Neural cell (in vitro differentiated cells): ENCODE results near the gene SRC. TPM values are rescaled to one million over a fixed set of nuclear protein-coding genes. Genes with fewer than 3 reads are reported as not detected.

Experiments used
- H2AFZ ChIP-seq: fragments of 200-600, 300-800 bp; sonication (generic), shearing (Covaris generic); 2 replicates; pipeline ENCODE4 v1.6.0; 2014; ENCODE audit warnings: low read depth, mild to moderate bottlenecking, antibody characterized with exemption, low read length, moderate library complexity
- H3F3A ChIP-seq: fragments of 200-600 bp; shearing (Covaris generic); 2 replicates; pipeline ENCODE4 v1.6.1; 2016; ENCODE audit warnings: mild to moderate bottlenecking, moderate library complexity, mixed read lengths, antibody characterized with exemption, low read length; ENCODE audit not compliant: insufficient read depth, poor library complexity, severe bottlenecking
- H3K27ac ChIP-seq: fragments of 200-600, 300-800 bp; sonication (generic), shearing (Covaris generic); 2 replicates; pipeline ENCODE4 v1.5.1; 2014; ENCODE audit warnings: mild to moderate bottlenecking, low read length, moderate library complexity
- H3K27me3 ChIP-seq: fragments of 300-800, 200-600 bp; sonication (generic), shearing (Covaris generic); 2 replicates; pipeline ENCODE4 v1.6.0; 2014; ENCODE audit warnings: mild to moderate bottlenecking, low read depth, low read length, moderate library complexity; ENCODE audit not compliant: insufficient read depth
- H3K36me3 ChIP-seq: fragments of 300-800, 200-600 bp; sonication (generic), shearing (Covaris generic); 2 replicates; pipeline ENCODE4 v1.5.1; 2014; ENCODE audit warnings: mild to moderate bottlenecking, antibody characterized with exemption, low read length, moderate library complexity; ENCODE audit not compliant: insufficient read depth
- H3K4me2 ChIP-seq: fragments of 300-800, 200-600 bp; sonication (generic), shearing (Covaris generic); 2 replicates; pipeline ENCODE4 v1.6.0; 2014; ENCODE audit warnings: mild to moderate bottlenecking, low read length
- H3K4me3 ChIP-seq: fragments of 300-800, 200-600 bp; sonication (generic), shearing (Covaris generic); 2 replicates; pipeline ENCODE4 v1.5.1; 2014; ENCODE audit warnings: mild to moderate bottlenecking, low read length, moderate library complexity
- H3K79me2 ChIP-seq: fragments of 200-600 bp; shearing (Covaris generic); replicated peaks from 2 replicates; pipeline ENCODE4 v1.6.0; 2014; ENCODE audit warnings: mild to moderate bottlenecking, low read length, moderate library complexity; ENCODE audit not compliant: insufficient read depth
- H3K9ac ChIP-seq: fragments of 300-800, 200-600 bp; sonication (generic), shearing (Covaris generic); 2 replicates; pipeline ENCODE4 v1.6.1; 2016; ENCODE audit warnings: mild to moderate bottlenecking, low read length, mixed read lengths
- H3K9me2 ChIP-seq: fragments of 200-600 bp; shearing (Covaris generic); 2 replicates; pipeline ENCODE4 v1.6.1; 2016; ENCODE audit warnings: mild to moderate bottlenecking, low read length, mixed read lengths; ENCODE audit not compliant: insufficient read depth
- H3K9me3 ChIP-seq: fragments of 200-600, 300-800 bp; sonication (generic), shearing (Covaris generic); 2 replicates; pipeline ENCODE4 v1.6.1; 2016; ENCODE audit warnings: mild to moderate bottlenecking, mixed run types, low read length, moderate library complexity, mixed read lengths
- H4K20me1 ChIP-seq: fragments of 200-600 bp; shearing (Covaris generic); 2 replicates; pipeline ENCODE4 v1.6.1; 2016; ENCODE audit warnings: mild to moderate bottlenecking, mixed run types; ENCODE audit not compliant: insufficient read depth
- EP300 ChIP-seq: fragments of 450-650 bp; conservative IDR thresholded peaks from 2 replicates; pipeline ENCODE4 v1.6.1; 2014; ENCODE audit warnings: antibody characterized with exemption, mild to moderate bottlenecking, moderate library complexity; ENCODE audit not compliant: poor library complexity, severe bottlenecking
- EZH2 ChIP-seq: fragments of 200-600, 300-800 bp; shearing (Covaris generic), sonication (generic); IDR thresholded peaks from 2 replicates; pipeline ENCODE4 v1.6.1; 2014; ENCODE audit warnings: antibody characterized with exemption, low read length, borderline replicate concordance, mild to moderate bottlenecking; ENCODE audit not compliant: insufficient read depth, poor library complexity, severe bottlenecking
- MXI1 ChIP-seq: fragments of 450-650 bp; conservative IDR thresholded peaks from 2 replicates; pipeline ENCODE4 v1.6.1; 2014; ENCODE audit warnings: antibody characterized with exemption, mild to moderate bottlenecking; ENCODE audit not compliant: poor library complexity, severe bottlenecking
- POLR2AphosphoS5 ChIP-seq: IDR thresholded peaks from 2 replicates; pipeline ENCODE4 v1.6.1; 2012
- RAD21 ChIP-seq: fragments of 450-650 bp; conservative IDR thresholded peaks from 2 replicates; pipeline ENCODE4 v1.6.1; 2014; ENCODE audit warnings: antibody characterized with exemption, mild to moderate bottlenecking, moderate library complexity
- SMC3 ChIP-seq: fragments of 450-650 bp; conservative IDR thresholded peaks from 2 replicates; pipeline ENCODE4 v1.6.1; 2014; ENCODE audit warnings: antibody characterized with exemption, mild to moderate bottlenecking, moderate library complexity; ENCODE audit not compliant: poor library complexity
- TAF1 ChIP-seq: IDR thresholded peaks from 2 replicates; pipeline ENCODE4 v1.6.1; 2012; ENCODE audit warnings: low read depth
- polyA plus RNA-seq: library from polyadenylated mRNA; depleted of rRNA; stranded (reverse); fragments of >200 nt; gene quantifications from 2 replicates; pipeline ENCODE4 v1.2.3, GENCODE V29; 2014
- TF ChIP-seq, protein P1 (sequence below): IDR thresholded peaks from 2 replicates; pipeline ENCODE4 v1.6.1; 2012; ENCODE audit warnings: borderline replicate concordance
- TF ChIP-seq, protein P2 (sequence below): fragments of 450-650 bp; IDR thresholded peaks from 2 replicates; pipeline ENCODE4 v1.5.1; 2014; ENCODE audit warnings: antibody characterized with exemption, mild to moderate bottlenecking, moderate library complexity; ENCODE audit not compliant: poor library complexity, severe bottlenecking

Gene SRC
- polyA plus RNA-seq, 1 donor from 2014 or later, result 39.0 TPM

DNA sequence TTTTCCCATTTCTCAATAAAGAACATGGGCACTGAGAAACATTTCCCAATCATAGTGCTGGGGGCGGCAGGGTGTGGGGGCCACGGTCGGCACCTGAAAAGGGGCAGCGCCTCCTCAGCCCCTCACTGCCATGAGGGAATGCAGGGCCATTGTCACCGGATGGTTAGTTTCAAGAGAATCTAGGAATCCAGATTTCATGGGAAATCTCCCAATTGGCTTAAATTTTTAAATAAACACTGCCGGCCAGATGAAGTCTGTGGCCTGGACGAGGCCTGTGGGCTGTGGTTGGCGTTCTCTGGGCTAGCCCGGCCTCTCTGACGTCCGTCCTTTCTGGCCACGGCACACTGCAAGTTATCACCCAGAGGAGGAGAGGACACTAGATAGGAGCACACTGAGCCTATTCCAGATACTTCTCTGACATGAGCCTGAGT is 30.9 kb upstream of the SRC start:
- no peak overlapping the region for H3K27ac ChIP-seq
- TF ChIP-seq, protein P1, sequence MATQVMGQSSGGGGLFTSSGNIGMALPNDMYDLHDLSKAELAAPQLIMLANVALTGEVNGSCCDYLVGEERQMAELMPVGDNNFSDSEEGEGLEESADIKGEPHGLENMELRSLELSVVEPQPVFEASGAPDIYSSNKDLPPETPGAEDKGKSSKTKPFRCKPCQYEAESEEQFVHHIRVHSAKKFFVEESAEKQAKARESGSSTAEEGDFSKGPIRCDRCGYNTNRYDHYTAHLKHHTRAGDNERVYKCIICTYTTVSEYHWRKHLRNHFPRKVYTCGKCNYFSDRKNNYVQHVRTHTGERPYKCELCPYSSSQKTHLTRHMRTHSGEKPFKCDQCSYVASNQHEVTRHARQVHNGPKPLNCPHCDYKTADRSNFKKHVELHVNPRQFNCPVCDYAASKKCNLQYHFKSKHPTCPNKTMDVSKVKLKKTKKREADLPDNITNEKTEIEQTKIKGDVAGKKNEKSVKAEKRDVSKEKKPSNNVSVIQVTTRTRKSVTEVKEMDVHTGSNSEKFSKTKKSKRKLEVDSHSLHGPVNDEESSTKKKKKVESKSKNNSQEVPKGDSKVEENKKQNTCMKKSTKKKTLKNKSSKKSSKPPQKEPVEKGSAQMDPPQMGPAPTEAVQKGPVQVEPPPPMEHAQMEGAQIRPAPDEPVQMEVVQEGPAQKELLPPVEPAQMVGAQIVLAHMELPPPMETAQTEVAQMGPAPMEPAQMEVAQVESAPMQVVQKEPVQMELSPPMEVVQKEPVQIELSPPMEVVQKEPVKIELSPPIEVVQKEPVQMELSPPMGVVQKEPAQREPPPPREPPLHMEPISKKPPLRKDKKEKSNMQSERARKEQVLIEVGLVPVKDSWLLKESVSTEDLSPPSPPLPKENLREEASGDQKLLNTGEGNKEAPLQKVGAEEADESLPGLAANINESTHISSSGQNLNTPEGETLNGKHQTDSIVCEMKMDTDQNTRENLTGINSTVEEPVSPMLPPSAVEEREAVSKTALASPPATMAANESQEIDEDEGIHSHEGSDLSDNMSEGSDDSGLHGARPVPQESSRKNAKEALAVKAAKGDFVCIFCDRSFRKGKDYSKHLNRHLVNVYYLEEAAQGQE, result no peak
- TF ChIP-seq MXI1 (no peak), RAD21 (no peak), TAF1 (no peak), SMC3 (no peak), POLR2AphosphoS5 (no peak), EZH2 (no peak), EP300 (no peak)
- TF ChIP-seq, protein P2, sequence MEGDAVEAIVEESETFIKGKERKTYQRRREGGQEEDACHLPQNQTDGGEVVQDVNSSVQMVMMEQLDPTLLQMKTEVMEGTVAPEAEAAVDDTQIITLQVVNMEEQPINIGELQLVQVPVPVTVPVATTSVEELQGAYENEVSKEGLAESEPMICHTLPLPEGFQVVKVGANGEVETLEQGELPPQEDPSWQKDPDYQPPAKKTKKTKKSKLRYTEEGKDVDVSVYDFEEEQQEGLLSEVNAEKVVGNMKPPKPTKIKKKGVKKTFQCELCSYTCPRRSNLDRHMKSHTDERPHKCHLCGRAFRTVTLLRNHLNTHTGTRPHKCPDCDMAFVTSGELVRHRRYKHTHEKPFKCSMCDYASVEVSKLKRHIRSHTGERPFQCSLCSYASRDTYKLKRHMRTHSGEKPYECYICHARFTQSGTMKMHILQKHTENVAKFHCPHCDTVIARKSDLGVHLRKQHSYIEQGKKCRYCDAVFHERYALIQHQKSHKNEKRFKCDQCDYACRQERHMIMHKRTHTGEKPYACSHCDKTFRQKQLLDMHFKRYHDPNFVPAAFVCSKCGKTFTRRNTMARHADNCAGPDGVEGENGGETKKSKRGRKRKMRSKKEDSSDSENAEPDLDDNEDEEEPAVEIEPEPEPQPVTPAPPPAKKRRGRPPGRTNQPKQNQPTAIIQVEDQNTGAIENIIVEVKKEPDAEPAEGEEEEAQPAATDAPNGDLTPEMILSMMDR, result no peak
- H2AFZ ChIP-seq, result no peak overlapping the region

DNA sequence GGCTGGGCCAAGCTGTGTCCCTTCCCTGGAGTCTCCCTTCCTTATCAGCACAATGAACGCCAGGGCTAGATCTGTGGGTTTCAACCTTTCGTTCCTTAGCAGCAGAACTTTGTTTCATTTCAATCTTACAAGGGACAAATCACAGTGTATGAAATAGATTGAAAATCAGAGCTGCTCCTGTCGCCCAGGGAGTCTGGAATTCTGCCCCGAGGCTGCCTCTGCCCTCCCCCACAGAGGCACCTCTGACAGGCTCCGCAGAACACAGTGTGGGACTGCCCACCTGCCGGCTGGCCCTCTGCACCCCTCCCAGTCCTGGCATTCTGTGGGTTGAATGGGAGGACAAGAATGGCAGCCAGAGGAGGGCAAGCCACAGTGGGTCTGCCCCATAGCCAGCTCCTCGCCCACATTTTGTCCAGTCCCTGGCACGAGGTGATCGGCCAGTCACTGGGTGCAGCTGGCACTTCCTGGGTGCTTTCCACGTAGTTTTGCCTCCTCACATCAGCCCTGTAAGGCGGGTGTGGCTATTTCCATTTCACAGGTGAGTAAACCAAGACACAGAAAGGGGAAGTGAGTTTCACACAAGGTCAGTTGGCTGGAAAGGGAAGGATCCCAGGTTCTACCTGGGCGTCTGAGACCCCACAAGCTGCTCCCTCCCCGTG is 30.4 kb upstream of the SRC start:
- Histone ChIP-seq H2AFZ (no peak overlapping the region), H3K4me3 (no peak overlapping the region), H3K27ac (no peak overlapping the region), H3K9me3 (no peaks in the 10 kb centered on the region), H3F3A (no peaks in the 10 kb centered on the region), H3K9ac (no peak overlapping the region), H3K36me3 (no peaks in the 10 kb centered on the region), H3K4me2 (no peak overlapping the region), H3K9me2 (no peaks in the 10 kb centered on the region), H4K20me1 (no peaks in the 10 kb centered on the region), H3K27me3 (no peaks in the 10 kb centered on the region), H3K79me2 (no peaks in the 10 kb centered on the region)
- TF ChIP-seq RAD21 (no peak), EP300 (no peak), SMC3 (no peak), TAF1 (no peak), POLR2AphosphoS5 (no peak), MXI1 (no peak), EZH2 (no peak)
- TF ChIP-seq, protein P2, result no peak
- TF ChIP-seq, protein P1, result no peak

More for the DNA sequence above, 30.9 kb upstream of the SRC start:
- no peaks in the 10 kb centered on the region for H3K36me3 ChIP-seq
- H3K9me2 ChIP-seq, result no peaks in the 10 kb centered on the region
- H3K9me3 ChIP-seq, result no peaks in the 10 kb centered on the region
- H3K4me2 ChIP-seq, result no peak overlapping the region
- no peaks in the 10 kb centered on the region for H3K27me3 ChIP-seq
- H3K9ac ChIP-seq, result no peak overlapping the region
- H3F3A ChIP-seq, result no peaks in the 10 kb centered on the region
- H3K4me3 ChIP-seq, result no peak overlapping the region
- H4K20me1 ChIP-seq, result no peaks in the 10 kb centered on the region
- H3K79me2 ChIP-seq, result no peaks in the 10 kb centered on the region
